PC-3 (cell line): ENCODE measurements around the gene LMO2. TPM values are rescaled to one million over a fixed set of nuclear protein-coding genes. Genes with fewer than 3 reads are reported as not detected.

Experiments
- ATAC-seq: fragments of 200-7000 bp; cut with Tn5 transposase; 2 replicates; pipeline ENCODE4 v1.9.1; 2020; ENCODE audit warnings: mild to moderate bottlenecking, moderate library complexity
- BruUV-seq: library from RNA; stranded (reverse); fragments of 400-500 nt; replicated peaks from 2 replicates; lab custom pipeline; 2021; lab: Mats Ljungman, UMichigan
- CTCF ChIA-PET: fragments of 300-600 bp; sonication (Branson Sonifier 250); formaldehyde crosslinking; loops from one replicate; lab custom pipeline; 2022; ENCODE audit warnings: antibody characterized with exemption; lab: Charles Lee
- POLR2A ChIA-PET: fragments of 300-600 bp; sonication (Branson Sonifier 250); formaldehyde crosslinking; loops from one replicate; lab custom pipeline; 2022; ENCODE audit warnings: antibody characterized with exemption; ENCODE audit not compliant: unreplicated experiment; lab: Charles Lee
- DNase-seq: peaks from one replicate; pipeline ENCODE4 v3.0.0-alpha.2; 2015
- H2AFZ ChIP-seq: fragments of 300-600 bp; sonication (generic); 2 replicates; pipeline ENCODE4 v1.6.0; 2016; ENCODE audit warnings: antibody characterized with exemption, low read length
- H3F3A ChIP-seq: fragments of 300-600 bp; sonication (generic); one replicate; pipeline ENCODE4 v1.6.0; 2017; ENCODE audit warnings: antibody characterized with exemption, low read length, control low read depth, mild to moderate bottlenecking; ENCODE audit not compliant: unreplicated experiment
- H3K27ac ChIP-seq: fragments of 300-600 bp; sonication (generic); 2 replicates; pipeline ENCODE4 v1.5.1; 2016; ENCODE audit warnings: mild to moderate bottlenecking, low read length
- H3K27me3 ChIP-seq: fragments of 300-600 bp; sonication (generic); 2 replicates; pipeline ENCODE4 v1.6.1; 2016; ENCODE audit warnings: low read length, mixed read lengths
- H3K36me3 ChIP-seq: fragments of 300-600 bp; sonication (generic); 2 replicates; pipeline ENCODE4 v1.6.1; 2016; ENCODE audit warnings: low read depth, mixed run types, low read length, mixed read lengths
- H3K4me1 ChIP-seq: fragments of 300-600 bp; sonication (generic); 2 replicates; pipeline ENCODE4 v1.5.1; 2016; ENCODE audit warnings: low read length; ENCODE audit not compliant: insufficient read depth
- H3K4me2 ChIP-seq: fragments of 300-600 bp; sonication (generic); 2 replicates; pipeline ENCODE4 v1.6.0; 2016; ENCODE audit warnings: low read length
- H3K4me3 ChIP-seq: fragments of 300-600 bp; sonication (generic); 2 replicates; pipeline ENCODE4 v1.5.1; 2016; ENCODE audit warnings: mild to moderate bottlenecking, low read length, mixed read lengths
- H3K79me2 ChIP-seq: fragments of 300-600 bp; sonication (generic); 2 replicates; pipeline ENCODE4 v1.6.1; 2017; ENCODE audit warnings: low read length, mixed read lengths
- H3K9ac ChIP-seq: fragments of 300-600 bp; sonication (generic); 2 replicates; pipeline ENCODE4 v1.6.0; 2016; ENCODE audit warnings: mild to moderate bottlenecking, low read length
- H3K9me2 ChIP-seq: fragments of 300-600 bp; sonication (generic); replicated peaks from 2 replicates; pipeline ENCODE4 v1.6.1; 2016; ENCODE audit warnings: mixed run types, low read length, mixed read lengths
- H3K9me3 ChIP-seq: fragments of 300-600 bp; sonication (generic); 2 replicates; pipeline ENCODE4 v1.6.1; 2016; ENCODE audit warnings: low read length, mixed read lengths
- H4K20me1 ChIP-seq: fragments of 300-600 bp; sonication (generic); 2 replicates; pipeline ENCODE4 v1.6.1; 2016; ENCODE audit warnings: low read length, mixed read lengths
- CTCF ChIP-seq: fragments of 300-600 bp; sonication (generic); conservative IDR thresholded peaks from 2 replicates; pipeline ENCODE4 v1.5.1; 2017; ENCODE audit warnings: antibody characterized with exemption, low read depth, mild to moderate bottlenecking, low read length
- EZH2 ChIP-seq: fragments of 300-600 bp; sonication (generic); IDR thresholded peaks from one replicate; pipeline ENCODE4 v1.6.1; 2017; ENCODE audit warnings: antibody characterized with exemption, mild to moderate bottlenecking, low read length; ENCODE audit not compliant: unreplicated experiment
- EZH2phosphoT487 ChIP-seq: fragments of 300-600 bp; sonication (generic); IDR thresholded peaks from 2 replicates; pipeline ENCODE4 v1.6.1; 2018; ENCODE audit warnings: mild to moderate bottlenecking, antibody characterized with exemption, low read length, borderline replicate concordance
- intact Hi-C: fragments of 100-400 bp; cut with micrococcal nuclease; formaldehyde crosslinking; loops from 2 replicates; pipeline ENCODE4 v1.9.0; 2023
- total RNA-seq: library from RNA; depleted of rRNA; stranded (reverse); fragments of >200 nt; gene quantifications from 2 replicates; pipeline ENCODE4 v1.2.3, GENCODE V29; 2014

LMO2 gene
- total RNA-seq, 1 experiment from 2014 or later, result 0.51 TPM

- DNase-seq (no peak), ATAC-seq (no peak)
- Histone ChIP-seq H3K9me2 (no peaks in the 10 kb centered on the region), H3K27ac (no peak overlapping the region), H3K9me3 (no peaks in the 10 kb centered on the region), H3K79me2 (no peaks in the 10 kb centered on the region), H3K4me3 (no peak overlapping the region), H3F3A (no peaks in the 10 kb centered on the region), H3K4me1 (no peaks in the 10 kb centered on the region), H3K4me2 (no peak overlapping the region), H3K36me3 (no peaks in the 10 kb centered on the region), H3K9ac (no peak overlapping the region), H4K20me1 (no peaks in the 10 kb centered on the region), H3K27me3 (peaks cover 53% of the 10 kb centered on the region), H2AFZ (no peak overlapping the region)
- POLR2A ChIA-PET, result no interaction called here
- BruUV-seq, result no TSS peak
- CTCF ChIA-PET, result no interaction called here
- intact Hi-C loops, result no loop called here
- no peak for TF ChIP-seq EZH2phosphoT487
- no peak for TF ChIP-seq CTCF
- no peak for TF ChIP-seq EZH2
These were observed 32.6 kb downstream of the LMO2 start for GRCh38 chr11:33859306-33859705.

DNA sequence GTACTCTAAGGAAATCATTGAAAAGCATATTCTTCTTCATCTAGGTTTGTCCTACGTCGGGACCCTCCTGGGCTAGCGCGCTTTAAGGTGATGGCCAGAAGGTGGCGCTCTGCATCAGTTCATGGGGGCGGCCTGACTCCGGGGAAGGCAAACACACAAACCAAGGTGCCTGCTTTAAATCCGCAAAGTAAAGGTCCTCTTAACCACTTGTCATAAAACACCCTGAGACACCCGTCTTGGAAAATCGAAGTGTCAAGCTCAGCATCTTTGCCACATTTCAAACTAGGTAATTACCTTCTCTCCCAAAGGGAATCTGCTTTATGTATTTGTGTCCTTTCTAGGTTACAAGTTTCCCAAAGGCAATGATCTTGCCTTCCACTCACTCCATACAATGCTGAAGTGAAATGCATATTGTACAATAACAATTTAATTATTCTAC is 33.9 kb downstream of the LMO2 start:
- Histone ChIP-seq H3K4me2 (no peak overlapping the region), H3K9me2 (no peaks in the 10 kb centered on the region), H3K9ac (no peak overlapping the region), H3K27ac (no peak overlapping the region), H4K20me1 (no peaks in the 10 kb centered on the region), H2AFZ (no peak overlapping the region), H3F3A (no peaks in the 10 kb centered on the region), H3K4me1 (no peaks in the 10 kb centered on the region), H3K9me3 (no peaks in the 10 kb centered on the region), H3K79me2 (no peaks in the 10 kb centered on the region), H3K4me3 (no peak overlapping the region), H3K27me3 (peaks cover 48% of the 10 kb centered on the region), H3K36me3 (no peaks in the 10 kb centered on the region)
- peak; percentile 94 for ATAC-seq
- intact Hi-C loops, result loop anchor here (1.0 kb wide), 1 partner anchor 113 kb away; no protein-coding TSS in a partner anchor
- DNase-seq, result peak; percentile 78
- BruUV-seq, result no TSS peak
- TF ChIP-seq EZH2 (no peak), CTCF (peak; percentile 95)
- ChIA-PET CTCF (interaction anchor here (0.6 kb wide), 2 partner anchors 38 to 729 kb away, joined by 4 read pairs; no protein-coding TSS in a partner anchor), POLR2A (no interaction called here)

DNA sequence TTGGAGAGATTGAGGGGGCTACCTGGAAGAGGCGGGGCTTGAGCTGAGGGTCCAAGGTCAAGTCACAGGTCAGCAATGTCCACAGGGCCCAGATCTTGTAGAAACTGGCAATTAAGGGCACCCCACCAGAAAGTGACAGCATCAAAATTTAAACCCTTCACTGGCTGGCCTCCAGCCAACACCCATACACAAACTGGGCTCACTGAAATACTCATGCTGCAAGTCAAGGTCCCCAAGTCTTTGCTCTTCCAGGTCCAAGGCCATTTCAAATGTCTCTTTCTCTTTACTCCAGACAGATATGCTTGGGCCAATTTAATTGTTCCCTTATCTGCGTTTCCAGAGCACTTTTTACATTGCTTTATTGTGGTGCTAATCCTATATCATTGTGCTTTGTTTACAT is 36.4 kb downstream of the LMO2 start:
- H3K4me2 ChIP-seq, result no peak overlapping the region
- H3F3A ChIP-seq, result no peaks in the 10 kb centered on the region
- no peak overlapping the region for H3K9ac ChIP-seq
- H3K4me3 ChIP-seq, result no peak overlapping the region
- TF ChIP-seq CTCF, result no peak
- no peak for TF ChIP-seq EZH2phosphoT487
- TF ChIP-seq EZH2, result no peak
- H2AFZ ChIP-seq, result no peak overlapping the region
- H3K9me2 ChIP-seq, result no peaks in the 10 kb centered on the region
- ATAC-seq (no peak), DNase-seq (no peak)
- POLR2A ChIA-PET, result no interaction called here
- no peaks in the 10 kb centered on the region for H3K4me1 ChIP-seq
- no peaks in the 10 kb centered on the region for H3K9me3 ChIP-seq
- intact Hi-C loops, result no loop called here
- CTCF ChIA-PET, result no interaction called here
- H3K27ac ChIP-seq, result no peak overlapping the region
- no TSS peak for BruUV-seq
- H3K79me2 ChIP-seq, result no peaks in the 10 kb centered on the region
- H3K27me3 ChIP-seq, result peaks cover 44% of the 10 kb centered on the region
- no peaks in the 10 kb centered on the region for H3K36me3 ChIP-seq
- no peaks in the 10 kb centered on the region for H4K20me1 ChIP-seq
